RCC 7860 (cell line): ENCODE data around the gene MOGAT1.
"Not testable (repeated sequence)": the region's sequence is repeated elsewhere in the genome, so short reads cannot be mapped to it uniquely, and the experiment has no call there.

Source experiments
- DNase-seq: peaks from one replicate; pipeline ENCODE4 v3.0.0-alpha.2; 2015; ENCODE audit warnings: low spot score
- FAIRE-seq: peaks from 2 replicates; lab custom pipeline; 2012; peaks lifted over from hg19 to GRCh38; lab: Jason Lieb, UNC

MOGAT1 gene

GRCh38 chr2:222709191-222709891 is 37.9 kb downstream of the MOGAT1 start:
- FAIRE-seq, result peak; percentile 97
- DNase-seq, result peak; percentile 99

GRCh38 chr2:222710736-222711135 is 39.3 kb downstream of the MOGAT1 start:
- FAIRE-seq (no peak), DNase-seq (no peak)

GRCh38 chr2:222711315-222711940 is 40.0 kb downstream of the MOGAT1 start:
- FAIRE-seq, result no peak
- no peak for DNase-seq

- no peak for DNase-seq
- FAIRE-seq, result no peak
These were observed 41.5 kb downstream of the MOGAT1 start for GRCh38 chr2:222713002-222713401.

GRCh38 chr2:222714361-222715241 is 43.1 kb downstream of the MOGAT1 start:
- FAIRE-seq, result no peak
- DNase-seq, result no peak

- no peak for DNase-seq
- no peak for FAIRE-seq
These were observed 44.3 kb downstream of the MOGAT1 start for GRCh38 chr2:222715742-222716141.

- not testable (repeated sequence) for DNase-seq, FAIRE-seq
These were observed 48.3 kb downstream of the MOGAT1 start for GRCh38 chr2:222719787-222720186.

GRCh38 chr2:222721597-222721996 is 50.1 kb downstream of the MOGAT1 start:
- FAIRE-seq, DNase-seq: not testable (repeated sequence)

GRCh38 chr2:222722327-222722946 is 51.0 kb downstream of the MOGAT1 start:
- DNase-seq (no peak), FAIRE-seq (no peak)

- no peak for FAIRE-seq
- DNase-seq, result no peak
These were observed 52.8 kb downstream of the MOGAT1 start for GRCh38 chr2:222724208-222724607.

- DNase-seq (no peak), FAIRE-seq (no peak)
These were observed 57.2 kb downstream of the MOGAT1 start for GRCh38 chr2:222728621-222729020.

- DNase-seq, result no peak
- FAIRE-seq, result no peak
These were observed 59.0 kb downstream of the MOGAT1 start for GRCh38 chr2:222730366-222730999.

GRCh38 chr2:222731201-222731621 is 59.8 kb downstream of the MOGAT1 start:
- DNase-seq (peak; percentile 14), FAIRE-seq (no peak)

- no peak for FAIRE-seq
- DNase-seq, result no peak
These were observed 61.2 kb downstream of the MOGAT1 start for GRCh38 chr2:222732489-222733178.

- FAIRE-seq (no peak), DNase-seq (no peak)
These were observed 62.0 kb downstream of the MOGAT1 start for GRCh38 chr2:222733470-222733845.

GRCh38 chr2:222733846-222734702 is 62.6 kb downstream of the MOGAT1 start:
- FAIRE-seq, result no peak

GRCh38 chr2:222734703-222735014 is 63.2 kb downstream of the MOGAT1 start:
- FAIRE-seq (no peak), DNase-seq (no peak)

More at GRCh38 chr2:222733846-222734702, 62.6 kb downstream of the MOGAT1 start:
- no peak for DNase-seq

GRCh38 chr2:222736301-222736700 is 64.8 kb downstream of the MOGAT1 start:
- no peak for FAIRE-seq

GRCh38 chr2:222736924-222737323 is 65.5 kb downstream of the MOGAT1 start:
- no peak for FAIRE-seq
- no peak for DNase-seq

More at GRCh38 chr2:222736301-222736700, 64.8 kb downstream of the MOGAT1 start:
- DNase-seq, result no peak
